ENCODE measurements around the gene BRAF. TPM values are rescaled to one million over a fixed set of nuclear protein-coding genes. Genes with fewer than 3 reads are reported as not detected.

BRAF gene
- total and polyA plus RNA-seq, 2 of the 8 experiments (the other 6 are each of a cell fraction or from before 2014, with no cell fraction given) = 11.4 to 32.6 TPM

DNA sequence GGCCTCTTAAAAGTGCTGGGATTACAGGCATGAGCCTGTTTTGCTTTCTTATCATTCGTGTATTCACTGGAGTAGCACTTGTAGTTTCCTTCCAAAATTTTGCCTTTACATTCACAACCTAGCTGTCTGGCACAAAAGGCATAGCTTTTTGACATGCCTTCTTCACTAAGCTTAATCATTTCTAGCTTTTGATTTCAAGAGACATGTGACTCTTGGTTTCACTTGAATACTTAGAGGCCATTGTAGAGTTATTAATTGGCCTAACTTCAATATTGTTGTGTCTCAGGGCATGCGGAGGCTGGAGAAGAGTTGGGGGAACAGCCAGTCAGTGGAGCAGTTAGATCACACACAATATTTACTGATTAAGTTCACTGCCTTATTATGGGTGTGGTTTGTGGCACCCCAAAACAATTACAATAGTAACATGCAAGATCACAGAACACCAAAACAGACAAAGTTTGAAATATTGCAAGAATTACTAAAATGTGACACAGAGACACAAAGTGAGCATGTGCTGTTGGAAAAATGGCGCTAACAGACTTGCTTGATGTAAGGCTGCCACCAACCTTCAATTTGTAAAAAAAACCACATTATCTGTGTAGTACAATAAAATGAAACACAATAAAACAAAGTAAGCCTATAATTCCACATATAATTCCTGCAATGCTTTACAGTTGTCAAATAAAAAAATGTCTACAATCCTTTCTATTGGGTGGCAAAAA lies 43.1 kb downstream of the BRAF start (continued):
- TF ChIP-seq, protein P1, sequence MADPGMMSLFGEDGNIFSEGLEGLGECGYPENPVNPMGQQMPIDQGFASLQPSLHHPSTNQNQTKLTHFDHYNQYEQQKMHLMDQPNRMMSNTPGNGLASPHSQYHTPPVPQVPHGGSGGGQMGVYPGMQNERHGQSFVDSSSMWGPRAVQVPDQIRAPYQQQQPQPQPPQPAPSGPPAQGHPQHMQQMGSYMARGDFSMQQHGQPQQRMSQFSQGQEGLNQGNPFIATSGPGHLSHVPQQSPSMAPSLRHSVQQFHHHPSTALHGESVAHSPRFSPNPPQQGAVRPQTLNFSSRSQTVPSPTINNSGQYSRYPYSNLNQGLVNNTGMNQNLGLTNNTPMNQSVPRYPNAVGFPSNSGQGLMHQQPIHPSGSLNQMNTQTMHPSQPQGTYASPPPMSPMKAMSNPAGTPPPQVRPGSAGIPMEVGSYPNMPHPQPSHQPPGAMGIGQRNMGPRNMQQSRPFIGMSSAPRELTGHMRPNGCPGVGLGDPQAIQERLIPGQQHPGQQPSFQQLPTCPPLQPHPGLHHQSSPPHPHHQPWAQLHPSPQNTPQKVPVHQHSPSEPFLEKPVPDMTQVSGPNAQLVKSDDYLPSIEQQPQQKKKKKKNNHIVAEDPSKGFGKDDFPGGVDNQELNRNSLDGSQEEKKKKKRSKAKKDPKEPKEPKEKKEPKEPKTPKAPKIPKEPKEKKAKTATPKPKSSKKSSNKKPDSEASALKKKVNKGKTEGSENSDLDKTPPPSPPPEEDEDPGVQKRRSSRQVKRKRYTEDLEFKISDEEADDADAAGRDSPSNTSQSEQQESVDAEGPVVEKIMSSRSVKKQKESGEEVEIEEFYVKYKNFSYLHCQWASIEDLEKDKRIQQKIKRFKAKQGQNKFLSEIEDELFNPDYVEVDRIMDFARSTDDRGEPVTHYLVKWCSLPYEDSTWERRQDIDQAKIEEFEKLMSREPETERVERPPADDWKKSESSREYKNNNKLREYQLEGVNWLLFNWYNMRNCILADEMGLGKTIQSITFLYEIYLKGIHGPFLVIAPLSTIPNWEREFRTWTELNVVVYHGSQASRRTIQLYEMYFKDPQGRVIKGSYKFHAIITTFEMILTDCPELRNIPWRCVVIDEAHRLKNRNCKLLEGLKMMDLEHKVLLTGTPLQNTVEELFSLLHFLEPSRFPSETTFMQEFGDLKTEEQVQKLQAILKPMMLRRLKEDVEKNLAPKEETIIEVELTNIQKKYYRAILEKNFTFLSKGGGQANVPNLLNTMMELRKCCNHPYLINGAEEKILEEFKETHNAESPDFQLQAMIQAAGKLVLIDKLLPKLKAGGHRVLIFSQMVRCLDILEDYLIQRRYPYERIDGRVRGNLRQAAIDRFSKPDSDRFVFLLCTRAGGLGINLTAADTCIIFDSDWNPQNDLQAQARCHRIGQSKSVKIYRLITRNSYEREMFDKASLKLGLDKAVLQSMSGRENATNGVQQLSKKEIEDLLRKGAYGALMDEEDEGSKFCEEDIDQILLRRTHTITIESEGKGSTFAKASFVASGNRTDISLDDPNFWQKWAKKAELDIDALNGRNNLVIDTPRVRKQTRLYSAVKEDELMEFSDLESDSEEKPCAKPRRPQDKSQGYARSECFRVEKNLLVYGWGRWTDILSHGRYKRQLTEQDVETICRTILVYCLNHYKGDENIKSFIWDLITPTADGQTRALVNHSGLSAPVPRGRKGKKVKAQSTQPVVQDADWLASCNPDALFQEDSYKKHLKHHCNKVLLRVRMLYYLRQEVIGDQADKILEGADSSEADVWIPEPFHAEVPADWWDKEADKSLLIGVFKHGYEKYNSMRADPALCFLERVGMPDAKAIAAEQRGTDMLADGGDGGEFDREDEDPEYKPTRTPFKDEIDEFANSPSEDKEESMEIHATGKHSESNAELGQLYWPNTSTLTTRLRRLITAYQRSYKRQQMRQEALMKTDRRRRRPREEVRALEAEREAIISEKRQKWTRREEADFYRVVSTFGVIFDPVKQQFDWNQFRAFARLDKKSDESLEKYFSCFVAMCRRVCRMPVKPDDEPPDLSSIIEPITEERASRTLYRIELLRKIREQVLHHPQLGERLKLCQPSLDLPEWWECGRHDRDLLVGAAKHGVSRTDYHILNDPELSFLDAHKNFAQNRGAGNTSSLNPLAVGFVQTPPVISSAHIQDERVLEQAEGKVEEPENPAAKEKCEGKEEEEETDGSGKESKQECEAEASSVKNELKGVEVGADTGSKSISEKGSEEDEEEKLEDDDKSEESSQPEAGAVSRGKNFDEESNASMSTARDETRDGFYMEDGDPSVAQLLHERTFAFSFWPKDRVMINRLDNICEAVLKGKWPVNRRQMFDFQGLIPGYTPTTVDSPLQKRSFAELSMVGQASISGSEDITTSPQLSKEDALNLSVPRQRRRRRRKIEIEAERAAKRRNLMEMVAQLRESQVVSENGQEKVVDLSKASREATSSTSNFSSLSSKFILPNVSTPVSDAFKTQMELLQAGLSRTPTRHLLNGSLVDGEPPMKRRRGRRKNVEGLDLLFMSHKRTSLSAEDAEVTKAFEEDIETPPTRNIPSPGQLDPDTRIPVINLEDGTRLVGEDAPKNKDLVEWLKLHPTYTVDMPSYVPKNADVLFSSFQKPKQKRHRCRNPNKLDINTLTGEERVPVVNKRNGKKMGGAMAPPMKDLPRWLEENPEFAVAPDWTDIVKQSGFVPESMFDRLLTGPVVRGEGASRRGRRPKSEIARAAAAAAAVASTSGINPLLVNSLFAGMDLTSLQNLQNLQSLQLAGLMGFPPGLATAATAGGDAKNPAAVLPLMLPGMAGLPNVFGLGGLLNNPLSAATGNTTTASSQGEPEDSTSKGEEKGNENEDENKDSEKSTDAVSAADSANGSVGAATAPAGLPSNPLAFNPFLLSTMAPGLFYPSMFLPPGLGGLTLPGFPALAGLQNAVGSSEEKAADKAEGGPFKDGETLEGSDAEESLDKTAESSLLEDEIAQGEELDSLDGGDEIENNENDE (IDR thresholded peaks at IDR 0.05; ENCODE audit: insufficient replicate concordance, low read length) = no peak
